ENCODE results near the gene AP1S3.

Gene AP1S3

GRCh38 chr2:223856584-223856983 is 19.2 kb upstream of the AP1S3 start:
- no peak overlapping the region for H3K4me3 ChIP-seq (ENCODE audit: low read length)
- H3K9me3 ChIP-seq (replicated peaks; ENCODE audit: insufficient read depth, low read length) = no peaks in the 10 kb centered on the region
- H3K36me3 ChIP-seq (replicated peaks; ENCODE audit: insufficient read depth, low read length) = no peaks in the 10 kb centered on the region
- no peak overlapping the region for H3K4me2 ChIP-seq (ENCODE audit: low read depth, low read length)
- H3F3A ChIP-seq (ENCODE audit: insufficient read depth, low read length) = no peaks in the 10 kb centered on the region
- no peaks in the 10 kb centered on the region for H3K79me2 ChIP-seq (ENCODE audit: low read length)
- H3K9me2 ChIP-seq (replicated peaks; ENCODE audit: insufficient read depth, low read length) = no peaks in the 10 kb centered on the region
- no peak for TF ChIP-seq CTCF (IDR thresholded peaks at IDR 0.05; ENCODE audit: low read length)
- no peak for TF ChIP-seq EZH2phosphoT487 (IDR thresholded peaks at IDR 0.05; ENCODE audit: low read length)
- no peak for TF ChIP-seq EZH2 (optimal IDR thresholded peaks at IDR 0.05; ENCODE audit: low read depth, low read length)
- no peak overlapping the region for H3K27ac ChIP-seq (ENCODE audit: low read length)
- no peak overlapping the region for H2AFZ ChIP-seq (ENCODE audit: low read length)
- H3K27me3 ChIP-seq (replicated peaks; ENCODE audit: insufficient read depth, low read length) = no peaks in the 10 kb centered on the region
- no peak overlapping the region for H3K9ac ChIP-seq (ENCODE audit: low read length)
- H4K20me1 ChIP-seq (ENCODE audit: insufficient read depth, low read length) = no peaks in the 10 kb centered on the region
- no peaks in the 10 kb centered on the region for H3K4me1 ChIP-seq (ENCODE audit: low read length)
- DNase-seq = no peak

GRCh38 chr2:223856021-223856420 is 18.6 kb upstream of the AP1S3 start:
- H3K27ac ChIP-seq (ENCODE audit: low read length) = no peak overlapping the region
- H3K27me3 ChIP-seq (replicated peaks; ENCODE audit: insufficient read depth, low read length) = no peaks in the 10 kb centered on the region
- H3K4me2 ChIP-seq (ENCODE audit: low read depth, low read length) = no peak overlapping the region
- H2AFZ ChIP-seq (ENCODE audit: low read length) = no peak overlapping the region
- H3K79me2 ChIP-seq (ENCODE audit: low read length) = no peaks in the 10 kb centered on the region
- H3K4me3 ChIP-seq (ENCODE audit: low read length) = no peak overlapping the region
- TF ChIP-seq CTCF (IDR thresholded peaks at IDR 0.05; ENCODE audit: low read length) = no peak
- TF ChIP-seq EZH2phosphoT487 (IDR thresholded peaks at IDR 0.05; ENCODE audit: low read length) = no peak
- no peak for TF ChIP-seq EZH2 (optimal IDR thresholded peaks at IDR 0.05; ENCODE audit: low read depth, low read length)
- DNase-seq = no peak
- H4K20me1 ChIP-seq (ENCODE audit: insufficient read depth, low read length) = no peaks in the 10 kb centered on the region
- no peaks in the 10 kb centered on the region for H3K9me3 ChIP-seq (replicated peaks; ENCODE audit: insufficient read depth, low read length)
- no peaks in the 10 kb centered on the region for H3K4me1 ChIP-seq (ENCODE audit: low read length)
- no peak overlapping the region for H3K9ac ChIP-seq (ENCODE audit: low read length)
- H3F3A ChIP-seq (ENCODE audit: insufficient read depth, low read length) = no peaks in the 10 kb centered on the region
- H3K36me3 ChIP-seq (replicated peaks; ENCODE audit: insufficient read depth, low read length) = no peaks in the 10 kb centered on the region
- H3K9me2 ChIP-seq (replicated peaks; ENCODE audit: insufficient read depth, low read length) = no peaks in the 10 kb centered on the region

- Histone ChIP-seq H3K9me2 (replicated peaks; ENCODE audit: insufficient read depth, low read length) (no peaks in the 10 kb centered on the region), H3K9ac (ENCODE audit: low read length) (no peak overlapping the region), H3K4me1 (ENCODE audit: low read length) (no peaks in the 10 kb centered on the region), H3K4me3 (ENCODE audit: low read length) (no peak overlapping the region), H3K79me2 (ENCODE audit: low read length) (no peaks in the 10 kb centered on the region), H3K27me3 (replicated peaks; ENCODE audit: insufficient read depth, low read length) (no peaks in the 10 kb centered on the region), H3K36me3 (replicated peaks; ENCODE audit: insufficient read depth, low read length) (no peaks in the 10 kb centered on the region), H2AFZ (ENCODE audit: low read length) (no peak overlapping the region), H3K27ac (ENCODE audit: low read length) (no peak overlapping the region), H3F3A (ENCODE audit: insufficient read depth, low read length) (no peaks in the 10 kb centered on the region), H3K9me3 (replicated peaks; ENCODE audit: insufficient read depth, low read length) (no peaks in the 10 kb centered on the region), H3K4me2 (ENCODE audit: low read depth, low read length) (no peak overlapping the region), H4K20me1 (ENCODE audit: insufficient read depth, low read length) (no peaks in the 10 kb centered on the region)
- TF ChIP-seq EZH2phosphoT487 (IDR thresholded peaks at IDR 0.05; ENCODE audit: low read length) (no peak), CTCF (IDR thresholded peaks at IDR 0.05; ENCODE audit: low read length) (no peak), EZH2 (optimal IDR thresholded peaks at IDR 0.05; ENCODE audit: low read depth, low read length) (no peak)
- no peak for DNase-seq
Observed at GRCh38 chr2:223855426-223855825, 18.0 kb upstream of the AP1S3 start.

Measured in MM.1S (cell line).